Measurements from ENCODE around the gene KIAA1671. TPM values are rescaled to one million over a fixed set of nuclear protein-coding genes. Genes with fewer than 3 reads are reported as not detected.
"Not testable (repeated sequence)": the region's sequence is repeated elsewhere in the genome, so short reads cannot be mapped to it uniquely, and the experiment has no call there.

Gene KIAA1671
- total and polyA plus RNA-seq, 2 donors, result 4.1 to 8.0 TPM

DNA sequence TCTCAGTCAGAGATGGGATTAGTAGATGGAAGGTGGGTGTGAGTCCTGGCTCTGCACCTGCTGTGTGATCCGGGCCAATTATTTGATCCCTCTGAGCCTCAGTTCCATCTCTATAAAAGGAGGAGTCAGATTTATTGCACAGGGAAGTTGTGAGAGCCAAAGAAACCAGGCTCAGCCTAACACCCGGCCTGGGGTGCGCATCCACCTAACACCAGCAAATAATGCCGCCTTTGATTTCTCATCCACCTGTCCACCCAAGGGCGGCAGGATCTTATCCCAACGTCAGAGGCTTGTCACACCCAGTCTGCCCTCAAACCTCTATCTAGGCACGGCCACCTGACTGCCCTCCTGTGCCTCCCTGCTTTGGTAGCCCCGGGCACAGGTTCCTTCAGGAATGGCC lies 269.3 kb downstream of the KIAA1671 start:
- Histone ChIP-seq H3K27me3 (ENCODE audit: control insufficient read depth in 2 of 2, insufficient read depth in 1 of 2, low read length in 1 of 2) (peaks cover 0 to 7% of the 10 kb centered on the region in 2 donors), H3K27ac (ENCODE audit: low read depth in 1 of 2, low read length in 1 of 2) (no peak overlapping the region), H3K36me3 (ENCODE audit: control insufficient read depth in 2 of 2, insufficient read depth in 2 of 2, low read length in 1 of 2) (no peaks in the 10 kb centered on the region), H3K9me3 (ENCODE audit: control insufficient read depth in 2 of 2, insufficient read depth in 1 of 2, low read length in 1 of 2) (no peaks in the 10 kb centered on the region), H3K4me1 (ENCODE audit: control insufficient read depth in 2 of 2, insufficient read depth in 2 of 2, low read length in 2 of 2) (no peaks in the 10 kb centered on the region), H3K4me3 (ENCODE audit: low read length in 2 of 2) (no peak overlapping the region)
- WGBS, result 89% methylated on average over 8 of the region's 8 CpGs
- DNase-seq (ENCODE audit: low read depth in 6 of 9, low spot score in 9 of 9), result no peak

DNA sequence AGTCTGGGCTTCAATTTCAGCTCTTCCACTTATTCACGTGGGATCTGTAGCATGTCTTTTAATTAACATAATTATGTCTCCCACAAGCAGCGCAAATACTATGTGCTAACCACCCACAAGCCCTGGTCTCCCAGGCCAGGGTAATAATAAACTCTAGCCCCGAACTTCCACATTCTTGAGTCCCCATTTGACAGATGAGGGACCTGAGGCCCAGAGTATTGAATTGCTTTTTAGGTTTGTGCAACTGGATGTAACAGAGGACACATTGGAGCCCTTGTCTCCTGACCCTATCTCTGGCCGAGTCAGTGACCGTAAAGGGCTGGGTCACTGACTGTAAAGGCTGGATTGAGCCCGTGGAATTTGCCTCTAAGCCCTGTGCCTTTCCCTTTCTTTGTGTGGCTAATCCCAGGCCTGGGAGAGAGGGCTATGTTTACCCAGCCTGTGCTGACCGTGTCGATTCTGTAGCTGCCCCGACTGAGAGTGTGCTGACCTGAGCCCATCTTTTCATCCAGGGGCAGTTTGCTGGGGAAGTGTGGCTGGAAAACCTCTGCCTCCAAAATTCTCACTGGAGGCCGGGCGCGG lies 270.8 kb downstream of the KIAA1671 start:
- Histone ChIP-seq H3K27ac (ENCODE audit: low read depth in 1 of 2, low read length in 1 of 2) (no peak overlapping the region), H3K9me3 (ENCODE audit: control insufficient read depth in 2 of 2, insufficient read depth in 1 of 2, low read length in 1 of 2) (no peaks in the 10 kb centered on the region), H3K27me3 (ENCODE audit: control insufficient read depth in 2 of 2, insufficient read depth in 1 of 2, low read length in 1 of 2) (peaks cover 0 to 7% of the 10 kb centered on the region in 2 donors), H3K36me3 (ENCODE audit: control insufficient read depth in 2 of 2, insufficient read depth in 2 of 2, low read length in 1 of 2) (no peaks in the 10 kb centered on the region), H3K4me1 (ENCODE audit: control insufficient read depth in 2 of 2, insufficient read depth in 2 of 2, low read length in 2 of 2) (no peaks in the 10 kb centered on the region), H3K4me3 (ENCODE audit: low read length in 2 of 2) (no peak overlapping the region)
- no peak for DNase-seq (ENCODE audit: low read depth in 6 of 9, low spot score in 9 of 9)
- 87% methylated on average over 12 of the region's 12 CpGs for WGBS

- 85% methylated on average over 13 of the region's 13 CpGs for WGBS
- DNase-seq (ENCODE audit: low read depth in 6 of 9, low spot score in 9 of 9), result no peak
These were observed 276.3 kb downstream of the KIAA1671 start for GRCh38 chr22:25228822-25229221.

DNA sequence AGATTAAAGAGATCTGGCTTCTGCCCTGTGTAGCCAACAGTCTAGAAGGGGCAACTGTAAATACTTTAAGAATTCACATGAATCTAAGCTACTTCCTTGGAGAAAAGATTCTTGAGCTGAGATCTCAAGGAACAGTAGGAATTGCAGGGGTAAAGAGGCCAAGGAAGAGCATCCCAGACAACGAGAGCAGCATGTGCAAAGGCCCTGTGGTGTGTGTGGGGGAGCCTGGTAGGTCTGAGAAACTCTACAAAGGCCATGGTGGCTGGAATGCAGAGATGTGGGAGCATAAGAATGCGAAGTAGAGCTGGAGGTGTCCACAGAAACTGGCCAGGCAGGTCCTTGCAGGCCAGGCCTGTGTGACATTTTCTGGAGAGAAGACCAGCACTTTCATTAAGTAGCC lies 278.2 kb downstream of the KIAA1671 start:
- not testable (repeated sequence) for H3K36me3 ChIP-seq (ENCODE audit: control insufficient read depth in 2 of 2, insufficient read depth in 2 of 2, low read length in 1 of 2); H3K4me3 ChIP-seq (ENCODE audit: low read length in 2 of 2); H3K9me3 ChIP-seq (ENCODE audit: control insufficient read depth in 2 of 2, insufficient read depth in 1 of 2, low read length in 1 of 2); DNase-seq (ENCODE audit: low read depth in 6 of 9, low spot score in 9 of 9); H3K4me1 ChIP-seq (ENCODE audit: control insufficient read depth in 2 of 2, insufficient read depth in 2 of 2, low read length in 2 of 2); H3K27ac ChIP-seq (ENCODE audit: low read depth in 1 of 2, low read length in 1 of 2); H3K27me3 ChIP-seq (ENCODE audit: control insufficient read depth in 2 of 2, insufficient read depth in 1 of 2, low read length in 1 of 2)
- 73% methylated on average over 2 of the region's 2 CpGs for WGBS

More at GRCh38 chr22:25228822-25229221, 276.3 kb downstream of the KIAA1671 start:
- Histone ChIP-seq H3K4me1 (ENCODE audit: control insufficient read depth in 2 of 2, insufficient read depth in 2 of 2, low read length in 2 of 2) (no peaks in the 10 kb centered on the region), H3K36me3 (ENCODE audit: control insufficient read depth in 2 of 2, insufficient read depth in 2 of 2, low read length in 1 of 2) (no peaks in the 10 kb centered on the region), H3K27ac (ENCODE audit: low read depth in 1 of 2, low read length in 1 of 2) (no peak overlapping the region), H3K9me3 (ENCODE audit: control insufficient read depth in 2 of 2, insufficient read depth in 1 of 2, low read length in 1 of 2) (no peaks in the 10 kb centered on the region), H3K27me3 (ENCODE audit: control insufficient read depth in 2 of 2, insufficient read depth in 1 of 2, low read length in 1 of 2) (no peaks in the 10 kb centered on the region), H3K4me3 (ENCODE audit: low read length in 2 of 2) (no peak overlapping the region)

- Histone ChIP-seq H3K9me3 (ENCODE audit: control insufficient read depth in 2 of 2, insufficient read depth in 1 of 2, low read length in 1 of 2) (no peaks in the 10 kb centered on the region), H3K27ac (ENCODE audit: low read depth in 1 of 2, low read length in 1 of 2) (no peak overlapping the region), H3K4me1 (ENCODE audit: control insufficient read depth in 2 of 2, insufficient read depth in 2 of 2, low read length in 2 of 2) (no peaks in the 10 kb centered on the region), H3K36me3 (ENCODE audit: control insufficient read depth in 2 of 2, insufficient read depth in 2 of 2, low read length in 1 of 2) (no peaks in the 10 kb centered on the region), H3K27me3 (ENCODE audit: control insufficient read depth in 2 of 2, insufficient read depth in 1 of 2, low read length in 1 of 2) (peaks cover 0 to 15% of the 10 kb centered on the region in 2 donors), H3K4me3 (ENCODE audit: low read length in 2 of 2) (no peak overlapping the region)
- DNase-seq (ENCODE audit: low read depth in 6 of 9, low spot score in 9 of 9), result no peak
- WGBS, result 83% methylated on average over 5 of the region's 5 CpGs
These were observed 279.8 kb downstream of the KIAA1671 start for GRCh38 chr22:25232301-25232700.

GRCh38 chr22:25233706-25234105 lies 281.2 kb downstream of the KIAA1671 start:
- not testable (repeated sequence) for DNase-seq (ENCODE audit: low read depth in 6 of 9, low spot score in 9 of 9); H3K4me3 ChIP-seq (ENCODE audit: low read length in 2 of 2)
- H3K27me3 ChIP-seq (ENCODE audit: control insufficient read depth in 2 of 2, insufficient read depth in 1 of 2, low read length in 1 of 2), result peaks cover 0 to 19% of the 10 kb centered on the region in 2 donors

GRCh38 chr22:25235547-25236290 lies 283.2 kb downstream of the KIAA1671 start:
- Histone ChIP-seq H3K27me3 (ENCODE audit: control insufficient read depth in 2 of 2, insufficient read depth in 1 of 2, low read length in 1 of 2) (peaks cover 0 to 19% of the 10 kb centered on the region in 2 donors), H3K4me1 (ENCODE audit: control insufficient read depth in 2 of 2, insufficient read depth in 2 of 2, low read length in 2 of 2) (no peaks in the 10 kb centered on the region)

More at GRCh38 chr22:25233706-25234105, 281.2 kb downstream of the KIAA1671 start:
- not testable (repeated sequence) for H3K9me3 ChIP-seq (ENCODE audit: control insufficient read depth in 2 of 2, insufficient read depth in 1 of 2, low read length in 1 of 2); H3K36me3 ChIP-seq (ENCODE audit: control insufficient read depth in 2 of 2, insufficient read depth in 2 of 2, low read length in 1 of 2); H3K4me1 ChIP-seq (ENCODE audit: control insufficient read depth in 2 of 2, insufficient read depth in 2 of 2, low read length in 2 of 2); H3K27ac ChIP-seq (ENCODE audit: low read depth in 1 of 2, low read length in 1 of 2)

GRCh38 chr22:25236417-25236816 lies 283.9 kb downstream of the KIAA1671 start:
- Histone ChIP-seq H3K27ac (ENCODE audit: low read depth in 1 of 2, low read length in 1 of 2) (no peak overlapping the region), H3K4me1 (ENCODE audit: control insufficient read depth in 2 of 2, insufficient read depth in 2 of 2, low read length in 2 of 2) (no peaks in the 10 kb centered on the region), H3K9me3 (ENCODE audit: control insufficient read depth in 2 of 2, insufficient read depth in 1 of 2, low read length in 1 of 2) (no peaks in the 10 kb centered on the region), H3K27me3 (ENCODE audit: control insufficient read depth in 2 of 2, insufficient read depth in 1 of 2, low read length in 1 of 2) (peaks cover 0 to 19% of the 10 kb centered on the region in 2 donors), H3K4me3 (ENCODE audit: low read length in 2 of 2) (no peak overlapping the region), H3K36me3 (ENCODE audit: control insufficient read depth in 2 of 2, insufficient read depth in 2 of 2, low read length in 1 of 2) (no peaks in the 10 kb centered on the region)
- DNase-seq (ENCODE audit: low read depth in 6 of 9, low spot score in 9 of 9), result no peak
- WGBS, result 93% methylated on average over 6 of the region's 6 CpGs

More at GRCh38 chr22:25235547-25236290, 283.2 kb downstream of the KIAA1671 start:
- 15% methylated on average over 30 of the region's 30 CpGs for WGBS
- Histone ChIP-seq H3K4me3 (ENCODE audit: low read length in 2 of 2) (no peak overlapping the region), H3K9me3 (ENCODE audit: control insufficient read depth in 2 of 2, insufficient read depth in 1 of 2, low read length in 1 of 2) (no peaks in the 10 kb centered on the region), H3K36me3 (ENCODE audit: control insufficient read depth in 2 of 2, insufficient read depth in 2 of 2, low read length in 1 of 2) (no peaks in the 10 kb centered on the region), H3K27ac (ENCODE audit: low read depth in 1 of 2, low read length in 1 of 2) (no peak overlapping the region)
- DNase-seq (ENCODE audit: low read depth in 6 of 9, low spot score in 9 of 9), result peak; percentile 14 to 69 (median 37)

DNA sequence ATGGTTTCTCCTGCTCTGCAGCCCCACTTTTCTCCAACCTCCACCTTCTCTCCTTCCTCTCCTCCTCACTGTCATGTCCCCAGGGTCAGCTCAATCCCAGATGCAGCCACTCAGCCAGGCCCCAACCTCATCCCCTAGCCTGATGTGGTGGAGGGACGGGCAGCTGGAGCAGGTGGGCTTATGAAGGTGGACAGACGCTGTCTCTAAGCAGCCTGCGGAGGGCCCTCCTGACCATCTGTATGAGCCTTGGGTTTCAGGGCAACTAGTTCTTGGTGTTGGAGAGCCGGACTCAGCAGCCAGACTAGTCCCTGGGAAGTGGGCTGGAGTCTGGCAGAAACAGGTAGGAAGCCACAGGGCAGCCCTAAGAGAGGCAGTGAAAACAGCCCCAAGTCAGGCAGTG lies 285.0 kb downstream of the KIAA1671 start:
- Histone ChIP-seq H3K36me3 (ENCODE audit: control insufficient read depth in 2 of 2, insufficient read depth in 2 of 2, low read length in 1 of 2) (no peaks in the 10 kb centered on the region), H3K4me1 (ENCODE audit: control insufficient read depth in 2 of 2, insufficient read depth in 2 of 2, low read length in 2 of 2) (no peaks in the 10 kb centered on the region), H3K27me3 (ENCODE audit: control insufficient read depth in 2 of 2, insufficient read depth in 1 of 2, low read length in 1 of 2) (peaks cover 0 to 19% of the 10 kb centered on the region in 2 donors), H3K4me3 (ENCODE audit: low read length in 2 of 2) (no peak overlapping the region), H3K9me3 (ENCODE audit: control insufficient read depth in 2 of 2, insufficient read depth in 1 of 2, low read length in 1 of 2) (no peaks in the 10 kb centered on the region), H3K27ac (ENCODE audit: low read depth in 1 of 2, low read length in 1 of 2) (no peak overlapping the region)
- WGBS, result 93% methylated on average over 4 of the region's 4 CpGs
- no peak for DNase-seq (ENCODE audit: low read depth in 6 of 9, low spot score in 9 of 9)

Measured in thymus (tissue), 11 donors.